Measurements from ENCODE around the gene ZNF324B. TPM values are rescaled to one million over a fixed set of nuclear protein-coding genes. Genes with fewer than 3 reads are reported as not detected.
"Not testable (repeated sequence)": the region's sequence is repeated elsewhere in the genome, so short reads cannot be mapped to it uniquely, and the experiment has no call there.

Gene ZNF324B
- polyA plus RNA-seq (2013, experiment 1 of 2) = 1.8 TPM
- 2.0 TPM for polyA plus RNA-seq (2013, experiment 2 of 2)

DNA sequence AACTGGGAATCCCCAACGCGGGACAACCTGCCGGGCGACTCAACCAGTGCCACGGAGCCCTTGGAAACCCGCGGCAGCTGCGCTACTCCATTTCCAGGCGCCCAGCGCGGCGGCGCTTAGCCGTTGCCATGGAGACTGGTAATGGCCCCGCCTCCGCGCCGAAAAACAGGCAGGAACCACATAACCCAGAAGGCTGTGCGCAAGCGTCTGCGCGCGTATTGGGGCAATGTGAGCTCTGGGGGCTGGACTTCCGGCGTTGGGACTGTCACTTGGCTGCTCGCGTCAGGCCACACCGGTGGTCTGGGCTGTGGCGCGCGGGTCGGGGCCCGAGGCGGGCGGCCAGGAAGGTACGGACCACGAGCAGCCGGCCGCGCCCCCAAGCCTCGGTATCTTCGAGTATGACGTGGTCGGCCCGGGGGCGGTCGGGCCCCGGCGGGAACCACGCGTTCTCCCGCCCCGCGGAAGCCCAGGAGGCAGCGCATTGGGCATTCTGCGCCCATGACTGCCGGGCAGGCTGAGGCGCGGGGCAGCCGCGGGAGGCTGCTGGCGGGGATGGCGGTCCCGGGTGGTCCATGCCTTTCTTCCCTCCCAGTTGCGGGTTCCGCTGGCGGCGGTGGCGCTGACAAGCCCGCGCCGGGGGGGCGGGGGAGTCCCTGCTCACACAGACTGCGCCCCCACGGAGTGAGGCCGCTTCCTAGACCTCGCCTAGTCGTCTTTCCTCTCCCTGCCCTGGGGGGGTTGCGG is at the start of gene ZNF324B:
TSS of gene ZNF324B (plus strand) at position 265 of the 744 bp plus-strand sequence. CDS start 2,080 bp downstream, outside the sequence.
- Histone ChIP-seq H3K4me2 (ENCODE audit: insufficient read depth, low read length, poor library complexity, severe bottlenecking) (peak within 1 kb of the TSS; percentile 79), H3K4me3 (ENCODE audit: low read length in 2 of 2) (peak within 1 kb of the TSS; percentile 85 to 91), H3K23ac (ENCODE audit: low read depth, low read length, poor library complexity) (no peak within 1 kb of the TSS), H3K9me3 (replicated peaks in 1 of 2; ENCODE audit: control insufficient read depth in 2 of 2, insufficient read depth in 1 of 2, low read depth in 1 of 2, low read length in 2 of 2) (peaks cover 2 to 20% of the 10 kb centered on the region in 2 donors), H4K91ac (ENCODE audit: low read depth, low read length, poor library complexity) (no peak within 1 kb of the TSS), H2BK15ac (ENCODE audit: low read length) (no peak within 1 kb of the TSS), H2AFZ (ENCODE audit: low read length) (peak within 1 kb of the TSS; percentile 94), H2BK5ac (ENCODE audit: low read length) (no peak within 1 kb of the TSS), H3K4me1 (ENCODE audit: control insufficient read depth in 2 of 2, insufficient read depth in 1 of 2, low read depth in 1 of 2, low read length in 2 of 2) (peaks cover 2 to 10% of the 10 kb centered on the region in 2 donors), H3K9ac (ENCODE audit: low read depth, low read length, poor library complexity) (peak within 1 kb of the TSS; percentile 88), H4K8ac (ENCODE audit: low read depth, low read length) (no peak within 1 kb of the TSS), H3K14ac (ENCODE audit: low read length) (no peak within 1 kb of the TSS), H2AK5ac (ENCODE audit: low read depth, low read length) (no peak within 1 kb of the TSS), H3K27ac (replicated peaks; ENCODE audit: low read length) (no peak within 1 kb of the TSS), H2BK12ac (ENCODE audit: low read length) (no peak within 1 kb of the TSS), H3K4ac (ENCODE audit: low read length) (no peak within 1 kb of the TSS), H3K36me3 (replicated peaks in 1 of 2; ENCODE audit: control insufficient read depth in 2 of 2, insufficient read depth in 2 of 2, low read length in 2 of 2) (peaks cover 2 to 19% of the 10 kb centered on the region in 2 donors), H3K18ac (ENCODE audit: low read length) (peak within 1 kb of the TSS; percentile 87), H3K79me1 (ENCODE audit: low read depth, low read length) (no peaks in the 10 kb centered on the region), H2BK120ac (ENCODE audit: low read depth, low read length) (no peak within 1 kb of the TSS), H3K27me3 (ENCODE audit: control insufficient read depth in 3 of 3, insufficient read depth in 3 of 3, low read depth in 1 of 3, low read length in 3 of 3) (peaks cover 0 to 4% (median 0%) of the 10 kb centered on the region in 3 experiments)
- peak; percentile 97 for DNase-seq (ENCODE audit: low spot score)
- no CpG with 5 or more reads among the region's 79 CpGs for WGBS, 2 donors (ENCODE audit: extremely low coverage in 2 of 2, insufficient read length in 2 of 2, insufficient replicate concordance in 1 of 2)

GRCh38 chr19:58401840-58402421 is 49.5 kb upstream of the ZNF324B start:
- Histone ChIP-seq H3K23ac (ENCODE audit: low read depth, low read length, poor library complexity) (no peak overlapping the region), H4K91ac (ENCODE audit: low read depth, low read length, poor library complexity) (no peak overlapping the region), H3K9ac (ENCODE audit: low read depth, low read length, poor library complexity) (peak overlapping the region; percentile 24), H3K4me2 (ENCODE audit: insufficient read depth, low read length, poor library complexity, severe bottlenecking) (peak overlapping the region; percentile 67), H3K27ac (replicated peaks; ENCODE audit: low read length) (no peak overlapping the region), H2BK15ac (ENCODE audit: low read length) (peak overlapping the region; percentile 55), H3K4ac (ENCODE audit: low read length) (no peak overlapping the region), H2BK5ac (ENCODE audit: low read length) (no peak overlapping the region), H2BK12ac (ENCODE audit: low read length) (no peak overlapping the region), H3K79me1 (ENCODE audit: low read depth, low read length) (peaks cover 8% of the 10 kb centered on the region), H3K36me3 (replicated peaks in 1 of 2; ENCODE audit: control insufficient read depth in 2 of 2, insufficient read depth in 2 of 2, low read length in 2 of 2) (peaks cover 1 to 13% of the 10 kb centered on the region in 2 donors), H2AFZ (ENCODE audit: low read length) (peak overlapping the region; percentile 87), H3K14ac (ENCODE audit: low read length) (no peak overlapping the region), H2AK5ac (ENCODE audit: low read depth, low read length) (peak overlapping the region; percentile 89), H3K4me3 (ENCODE audit: low read length in 2 of 2) (peak overlapping the region; percentile 83 to 95), H3K9me3 (replicated peaks in 1 of 2; ENCODE audit: control insufficient read depth in 2 of 2, insufficient read depth in 1 of 2, low read depth in 1 of 2, low read length in 2 of 2) (peaks cover 2 to 19% of the 10 kb centered on the region in 2 donors), H3K18ac (ENCODE audit: low read length) (peak overlapping the region; percentile 71), H3K4me1 (ENCODE audit: control insufficient read depth in 2 of 2, insufficient read depth in 1 of 2, low read depth in 1 of 2, low read length in 2 of 2) (peaks cover 7 to 13% of the 10 kb centered on the region in 2 donors), H3K27me3 (ENCODE audit: control insufficient read depth in 3 of 3, insufficient read depth in 3 of 3, low read depth in 1 of 3, low read length in 3 of 3) (peaks cover 0 to 6% (median 2%) of the 10 kb centered on the region in 3 experiments), H4K8ac (ENCODE audit: low read depth, low read length) (no peak overlapping the region), H2BK120ac (ENCODE audit: low read depth, low read length) (no peak overlapping the region)
- DNase-seq (ENCODE audit: low spot score) = no peak
- no CpG with 5 or more reads among the region's 23 CpGs for WGBS, 2 donors (ENCODE audit: extremely low coverage in 2 of 2, insufficient read length in 2 of 2, insufficient replicate concordance in 1 of 2)

- H3K4me1 ChIP-seq (ENCODE audit: control insufficient read depth in 2 of 2, insufficient read depth in 1 of 2, low read depth in 1 of 2, low read length in 2 of 2) = peaks cover 15 to 20% of the 10 kb centered on the region in 2 donors
- H3K9ac ChIP-seq (ENCODE audit: low read depth, low read length, poor library complexity); H3K27ac ChIP-seq (replicated peaks; ENCODE audit: low read length); H3K14ac ChIP-seq (ENCODE audit: low read length); H2AFZ ChIP-seq (ENCODE audit: low read length); H2BK5ac ChIP-seq (ENCODE audit: low read length); DNase-seq (ENCODE audit: low spot score); H2BK12ac ChIP-seq (ENCODE audit: low read length); H3K27me3 ChIP-seq (ENCODE audit: control insufficient read depth in 3 of 3, insufficient read depth in 3 of 3, low read depth in 1 of 3, low read length in 3 of 3); H2BK120ac ChIP-seq (ENCODE audit: low read depth, low read length); H3K4ac ChIP-seq (ENCODE audit: low read length); H3K23ac ChIP-seq (ENCODE audit: low read depth, low read length, poor library complexity); H4K8ac ChIP-seq (ENCODE audit: low read depth, low read length); H3K4me2 ChIP-seq (ENCODE audit: insufficient read depth, low read length, poor library complexity, severe bottlenecking); H4K91ac ChIP-seq (ENCODE audit: low read depth, low read length, poor library complexity); H3K4me3 ChIP-seq (ENCODE audit: low read length in 2 of 2); H3K18ac ChIP-seq (ENCODE audit: low read length); H2AK5ac ChIP-seq (ENCODE audit: low read depth, low read length); H2BK15ac ChIP-seq (ENCODE audit: low read length); H3K36me3 ChIP-seq (replicated peaks in 1 of 2; ENCODE audit: control insufficient read depth in 2 of 2, insufficient read depth in 2 of 2, low read length in 2 of 2): not testable (repeated sequence)
- WGBS, 2 donors (ENCODE audit: extremely low coverage in 2 of 2, insufficient read length in 2 of 2, insufficient replicate concordance in 1 of 2) = no CpG with 5 or more reads among the region's 5 CpGs
- H3K9me3 ChIP-seq (replicated peaks in 1 of 2; ENCODE audit: control insufficient read depth in 2 of 2, insufficient read depth in 1 of 2, low read depth in 1 of 2, low read length in 2 of 2) = peaks cover 2 to 19% of the 10 kb centered on the region in 2 donors
- peaks cover 14% of the 10 kb centered on the region for H3K79me1 ChIP-seq (ENCODE audit: low read depth, low read length)
Measured at GRCh38 chr19:58403920-58404478, 47.4 kb upstream of the ZNF324B start.
